GDM1 (cell line): ENCODE data around the gene ABI3.

ENCODE experiments used
- DNase-seq: peaks from one replicate; lab custom pipeline; 2025; lab: John Stamatoyannopoulos, UW

The ABI3 gene

DNA sequence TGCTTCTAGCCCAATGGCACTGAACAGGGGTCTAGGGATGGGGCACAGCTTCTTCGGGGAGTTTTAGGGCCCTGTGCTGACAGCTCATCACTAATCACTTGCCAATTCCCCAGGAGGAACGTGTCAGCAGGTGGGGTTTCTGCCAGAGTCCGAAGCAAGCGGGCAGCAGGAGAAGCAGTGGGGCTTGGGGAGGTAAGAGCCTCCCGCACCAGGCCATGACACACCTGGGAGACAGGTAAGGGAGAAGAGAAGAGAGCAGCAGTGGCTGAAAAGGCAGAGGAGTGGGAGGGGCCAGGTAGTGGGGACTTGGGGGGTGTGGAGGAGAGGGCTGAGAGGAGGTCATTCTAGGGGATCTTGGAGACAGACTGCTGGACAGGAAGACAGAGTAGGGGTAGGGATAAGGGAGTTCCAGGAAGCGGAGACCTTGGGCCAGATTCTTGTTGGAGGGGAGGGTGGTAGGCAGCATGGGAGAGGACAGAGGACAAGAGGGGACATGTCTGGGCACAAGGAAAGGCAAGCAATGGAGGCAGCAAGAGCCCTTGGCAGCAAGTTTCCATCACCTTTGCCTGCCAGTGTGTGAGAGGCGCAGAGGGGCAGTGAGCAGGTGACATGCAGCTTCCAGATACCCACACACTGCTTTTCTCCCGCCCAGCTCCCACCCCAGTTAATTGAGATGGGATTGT lies 15.2 kb downstream of the ABI3 start:
- no peak for DNase-seq

GRCh38 chr17:49226771-49227435 lies 16.4 kb downstream of the ABI3 start:
- no peak for DNase-seq

DNA sequence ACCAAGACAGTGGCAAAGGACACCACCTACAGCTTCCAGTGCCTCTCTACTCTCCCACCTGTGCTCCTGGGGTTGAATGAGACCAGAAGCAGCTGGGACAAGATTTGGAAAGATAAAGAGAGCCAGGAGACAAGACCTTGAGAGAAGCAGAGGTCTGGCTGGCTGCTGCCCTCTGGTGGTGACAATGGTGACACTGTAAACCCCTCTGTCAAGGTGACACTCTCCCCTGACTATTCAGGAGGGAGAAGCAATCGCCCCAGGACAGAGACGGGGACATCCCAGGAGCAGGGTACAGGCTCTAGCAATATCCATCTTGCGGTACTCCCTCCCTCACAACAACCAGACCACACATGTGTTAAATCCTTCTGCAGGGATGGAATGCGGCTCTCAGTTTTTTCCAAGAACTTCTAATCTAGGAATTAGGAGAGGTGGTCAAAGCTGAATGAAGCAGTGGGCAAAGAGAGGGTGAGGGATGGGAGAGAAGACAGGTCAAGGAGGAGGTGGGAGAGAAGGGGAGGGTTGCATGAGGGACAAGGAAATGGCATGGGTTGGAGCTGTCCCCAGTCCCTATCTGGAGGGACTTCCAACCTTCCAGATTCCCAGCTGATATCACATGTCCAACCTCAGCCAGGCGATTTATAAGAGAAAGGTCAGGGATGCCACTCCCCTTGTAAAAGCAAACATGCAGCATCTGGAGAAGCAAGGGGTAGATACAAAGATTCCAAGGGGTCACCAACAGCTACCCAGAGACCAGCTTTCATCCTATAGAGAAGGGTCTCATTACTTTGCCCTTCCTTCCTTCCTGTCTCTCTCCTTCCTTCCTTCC lies 17.1 kb downstream of the ABI3 start:
- peak; percentile 57 for DNase-seq

DNA sequence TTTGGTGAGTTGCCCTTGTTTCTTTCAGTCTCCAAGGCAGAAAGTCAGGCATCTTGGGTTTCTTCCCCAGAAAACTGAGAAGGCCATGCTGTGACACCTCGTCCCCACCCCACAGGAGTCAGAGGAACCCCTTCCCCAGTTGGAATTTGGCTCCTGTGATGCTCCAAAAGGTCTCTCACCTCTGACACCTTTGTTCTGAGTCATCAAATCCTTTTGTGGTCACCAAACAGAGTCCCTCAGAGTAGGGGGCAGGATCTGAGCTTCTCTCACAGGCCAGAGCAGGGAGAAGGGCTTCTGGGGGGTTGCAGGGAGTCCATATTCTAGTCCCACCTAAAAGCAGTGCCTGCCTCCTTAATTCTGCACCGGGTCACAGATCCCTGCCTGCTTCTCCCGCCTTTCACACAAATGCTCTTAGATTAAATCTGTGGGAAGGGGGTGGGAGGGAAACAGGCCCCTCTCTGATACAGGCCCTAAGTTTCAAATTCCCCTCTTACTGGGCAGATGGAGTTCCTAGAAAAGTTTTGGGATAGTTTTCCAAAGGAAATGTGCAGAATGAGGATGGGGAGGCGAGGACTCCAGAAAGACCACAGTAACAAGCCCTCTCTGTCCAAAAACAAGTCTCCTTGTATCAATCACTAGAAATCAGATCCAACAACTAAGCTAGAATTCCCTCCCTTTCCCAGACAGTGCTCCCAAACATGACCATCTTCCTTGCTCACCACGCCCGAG lies 18.7 kb downstream of the ABI3 start:
- no peak for DNase-seq

GRCh38 chr17:49229805-49230600 lies 19.5 kb downstream of the ABI3 start:
- DNase-seq, result no peak

GRCh38 chr17:49230636-49231562 lies 20.4 kb downstream of the ABI3 start, which contains the start of gene PHOSPHO1:
Gene PHOSPHO1, minus strand, starts transcription at chr17:49230787. Its CDS starts 4,096 bp downstream, at chr17:49226691.
- peak; percentile 84 for DNase-seq

- no peak for DNase-seq
These were observed 21.0 kb downstream of the ABI3 start for GRCh38 chr17:49231563-49231894.

- DNase-seq, result no peak
These were observed 24.1 kb downstream of the ABI3 start for GRCh38 chr17:49234509-49235080.

DNA sequence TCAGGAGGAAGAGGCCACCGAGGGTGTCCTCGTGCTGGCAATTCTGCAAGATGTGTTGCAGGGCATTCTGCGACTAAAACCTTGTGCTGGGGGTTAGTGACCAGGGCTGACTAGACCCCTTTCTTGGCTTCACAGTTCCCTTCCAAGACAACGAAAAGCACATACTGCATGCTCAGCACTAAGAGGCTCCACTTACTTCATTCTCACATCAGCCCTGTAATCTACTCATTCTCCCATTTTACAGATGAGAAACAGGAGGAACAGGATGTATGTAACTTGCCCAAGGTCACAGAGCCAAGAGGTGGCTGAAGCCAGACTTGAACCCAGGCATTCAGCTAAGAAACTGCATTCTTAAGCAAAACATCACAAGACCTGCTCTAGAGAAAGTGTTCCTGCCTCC lies 25.4 kb downstream of the ABI3 start:
- no peak for DNase-seq

- DNase-seq, result no peak
These were observed 29.5 kb downstream of the ABI3 start for GRCh38 chr17:49239963-49240362.

DNA sequence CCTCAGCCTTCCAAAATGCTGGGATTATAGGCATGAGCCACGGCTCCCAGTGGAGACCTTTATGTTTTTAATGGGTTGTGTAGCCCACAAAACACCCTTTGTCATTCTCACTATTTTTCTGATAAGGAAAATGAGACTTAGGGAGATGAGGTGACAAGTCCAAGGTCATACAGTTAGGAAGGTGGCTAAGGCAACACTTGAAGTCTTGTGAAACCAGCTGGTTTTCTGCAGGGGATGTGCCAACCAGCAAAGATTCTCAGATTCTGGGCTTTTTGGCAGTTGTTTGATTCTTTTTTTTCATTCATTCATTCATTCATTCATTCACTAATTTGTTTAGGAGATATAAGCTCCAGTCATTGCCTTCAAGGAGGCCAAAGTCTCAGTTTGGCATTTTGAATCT lies 30.1 kb downstream of the ABI3 start:
- DNase-seq, result no peak

DNA sequence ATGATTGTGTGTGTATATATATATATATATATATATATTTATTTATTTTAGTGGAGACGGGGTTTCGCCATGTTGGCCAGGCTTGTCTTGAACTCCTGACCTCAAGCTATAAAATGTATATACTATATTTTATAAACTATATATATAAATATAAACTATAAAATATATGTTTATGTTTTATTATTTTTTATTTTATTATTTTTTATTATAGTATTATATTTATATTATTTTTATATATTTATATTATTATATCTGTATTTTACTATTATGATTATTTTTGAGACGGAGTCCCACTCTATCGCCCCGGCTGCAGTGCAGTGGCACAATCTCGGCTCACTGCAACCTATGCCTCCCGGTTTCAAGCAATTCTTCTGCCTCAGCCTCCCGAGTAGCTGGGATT lies 30.5 kb downstream of the ABI3 start:
- no peak for DNase-seq

DNA sequence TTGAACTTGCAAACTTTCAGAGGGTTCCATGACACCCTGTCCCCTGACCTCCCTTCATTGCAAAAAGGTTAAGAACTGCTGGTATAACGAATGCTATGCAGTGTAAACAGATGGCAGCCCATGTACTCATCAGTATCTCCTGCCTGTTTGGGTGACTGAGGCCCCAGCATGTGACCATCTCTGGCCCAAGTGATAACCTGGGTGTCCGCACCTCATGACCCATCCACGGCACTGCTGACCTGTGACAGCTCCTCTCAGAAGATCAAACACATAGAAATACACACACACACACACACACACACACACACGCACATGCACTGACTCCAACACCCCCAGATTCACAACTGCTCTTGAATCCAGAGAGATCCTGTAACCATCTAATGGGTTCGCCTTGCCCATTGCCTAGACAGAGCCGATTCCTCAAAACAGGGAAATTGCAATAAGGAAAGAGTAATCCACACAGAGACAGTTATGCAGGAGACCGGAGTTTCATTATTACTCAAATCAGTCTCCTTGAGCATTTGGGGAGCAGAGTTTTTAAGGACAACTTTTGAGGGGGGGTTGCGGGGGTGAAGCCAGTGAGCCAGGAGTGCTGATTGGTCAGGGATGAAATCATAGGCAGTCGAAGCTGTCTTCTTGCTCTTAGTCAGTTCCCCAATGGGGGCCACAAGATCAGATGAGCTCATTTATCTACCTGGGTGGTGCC lies 31.3 kb downstream of the ABI3 start:
- DNase-seq, result no peak

- DNase-seq, result no peak
These were observed 32.3 kb downstream of the ABI3 start for GRCh38 chr17:49242813-49243212.

GRCh38 chr17:49244839-49245238 lies 34.3 kb downstream of the ABI3 start:
- DNase-seq, result no peak

DNA sequence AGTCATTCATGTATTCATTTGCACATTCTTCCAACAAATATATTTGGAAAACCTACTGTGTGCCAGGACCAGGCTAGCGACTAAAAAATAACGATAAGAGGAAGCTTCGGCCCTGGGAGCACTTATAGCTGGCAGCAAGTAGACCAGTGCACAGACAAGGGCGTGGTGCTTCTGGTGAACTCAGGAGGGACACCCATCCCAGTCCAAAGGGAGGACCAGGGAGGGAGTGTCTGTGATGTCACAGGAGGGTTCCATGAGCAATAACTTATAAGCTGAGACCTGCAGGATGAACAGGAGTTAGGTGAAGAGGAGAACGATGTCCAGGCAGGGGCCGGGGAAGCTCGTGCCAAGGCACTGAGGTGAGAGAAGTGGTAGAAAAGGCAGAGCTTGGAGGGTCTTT lies 37.4 kb downstream of the ABI3 start:
- DNase-seq, result no peak

GRCh38 chr17:49249292-49249794 lies 38.8 kb downstream of the ABI3 start:
- no peak for DNase-seq

- DNase-seq, result no peak
These were observed 39.5 kb downstream of the ABI3 start for GRCh38 chr17:49249890-49250522.
